ENCODE data around the gene TPP1.

Gene TPP1

GRCh38 chr11:6583584-6583983, 35.6 kb downstream of the TPP1 start:
- no peak for DNase-seq
- Histone ChIP-seq H3K79me2 (ENCODE audit: low read length) (peaks cover 35% of the 10 kb centered on the region; the same call in 1 of the 2 replicates), H3K9me3 (replicated peaks; ENCODE audit: insufficient read depth, low read length) (no peaks in the 10 kb centered on the region), H4K20me1 (ENCODE audit: insufficient read depth, low read length) (no peaks in the 10 kb centered on the region), H3K9ac (ENCODE audit: low read length) (no peak overlapping the region), H3K4me2 (ENCODE audit: low read depth, low read length) (no peak overlapping the region), H3K27ac (ENCODE audit: low read length) (no peak overlapping the region), H3K9me2 (replicated peaks; ENCODE audit: insufficient read depth, low read length) (no peaks in the 10 kb centered on the region), H3K36me3 (replicated peaks; ENCODE audit: insufficient read depth, low read length) (no peaks in the 10 kb centered on the region), H2AFZ (ENCODE audit: low read length) (no peak overlapping the region), H3K27me3 (replicated peaks; ENCODE audit: insufficient read depth, low read length) (no peaks in the 10 kb centered on the region), H3F3A (ENCODE audit: insufficient read depth, low read length) (no peaks in the 10 kb centered on the region), H3K4me3 (ENCODE audit: low read length) (no peak overlapping the region), H3K4me1 (ENCODE audit: low read length) (no peaks in the 10 kb centered on the region)
- TF ChIP-seq EZH2phosphoT487 (IDR thresholded peaks at IDR 0.05; ENCODE audit: low read length) (no peak), EZH2 (optimal IDR thresholded peaks at IDR 0.05; ENCODE audit: low read depth, low read length) (no peak), CTCF (IDR thresholded peaks at IDR 0.05; ENCODE audit: low read length) (no peak)

- Histone ChIP-seq H4K20me1 (ENCODE audit: insufficient read depth, low read length) (no peaks in the 10 kb centered on the region), H3F3A (ENCODE audit: insufficient read depth, low read length) (no peaks in the 10 kb centered on the region), H3K36me3 (replicated peaks; ENCODE audit: insufficient read depth, low read length) (no peaks in the 10 kb centered on the region), H3K9me2 (replicated peaks; ENCODE audit: insufficient read depth, low read length) (no peaks in the 10 kb centered on the region), H3K27ac (ENCODE audit: low read length) (no peak overlapping the region), H3K4me3 (ENCODE audit: low read length) (no peak overlapping the region), H3K4me2 (ENCODE audit: low read depth, low read length) (no peak overlapping the region), H2AFZ (ENCODE audit: low read length) (no peak overlapping the region), H3K27me3 (replicated peaks; ENCODE audit: insufficient read depth, low read length) (no peaks in the 10 kb centered on the region), H3K9ac (ENCODE audit: low read length) (no peak overlapping the region), H3K9me3 (replicated peaks; ENCODE audit: insufficient read depth, low read length) (no peaks in the 10 kb centered on the region), H3K79me2 (ENCODE audit: low read length) (peaks cover 34% of the 10 kb centered on the region; the same call in 1 of the 2 replicates), H3K4me1 (ENCODE audit: low read length) (no peaks in the 10 kb centered on the region)
- TF ChIP-seq EZH2 (optimal IDR thresholded peaks at IDR 0.05; ENCODE audit: low read depth, low read length) (no peak), EZH2phosphoT487 (IDR thresholded peaks at IDR 0.05; ENCODE audit: low read length) (no peak), CTCF (IDR thresholded peaks at IDR 0.05; ENCODE audit: low read length) (no peak)
- no peak for DNase-seq
Measured at GRCh38 chr11:6579681-6580080, 39.5 kb downstream of the TPP1 start.

- Histone ChIP-seq H3K9ac (ENCODE audit: low read length) (no peak overlapping the region), H3K4me1 (ENCODE audit: low read length) (no peaks in the 10 kb centered on the region), H3K4me2 (ENCODE audit: low read depth, low read length) (no peak overlapping the region), H3K27ac (ENCODE audit: low read length) (no peak overlapping the region), H3K4me3 (ENCODE audit: low read length) (no peak overlapping the region), H2AFZ (ENCODE audit: low read length) (no peak overlapping the region), H3K36me3 (replicated peaks; ENCODE audit: insufficient read depth, low read length) (no peaks in the 10 kb centered on the region), H3K79me2 (ENCODE audit: low read length) (peaks cover 19% of the 10 kb centered on the region; the same call in 1 of the 2 replicates), H3K9me2 (replicated peaks; ENCODE audit: insufficient read depth, low read length) (no peaks in the 10 kb centered on the region), H3K27me3 (replicated peaks; ENCODE audit: insufficient read depth, low read length) (no peaks in the 10 kb centered on the region), H3F3A (ENCODE audit: insufficient read depth, low read length) (no peaks in the 10 kb centered on the region), H4K20me1 (ENCODE audit: insufficient read depth, low read length) (no peaks in the 10 kb centered on the region), H3K9me3 (replicated peaks; ENCODE audit: insufficient read depth, low read length) (no peaks in the 10 kb centered on the region)
- DNase-seq: no peak
- no peak for TF ChIP-seq EZH2phosphoT487 (IDR thresholded peaks at IDR 0.05; ENCODE audit: low read length)
- TF ChIP-seq CTCF (IDR thresholded peaks at IDR 0.05; ENCODE audit: low read length): no peak
- no peak for TF ChIP-seq EZH2 (optimal IDR thresholded peaks at IDR 0.05; ENCODE audit: low read depth, low read length)
Measured at GRCh38 chr11:6578134-6578533, 41.1 kb downstream of the TPP1 start.
